Right renal cortex interstitium (tissue), 3 donors: ENCODE data around the gene AADACL4. TPM values are rescaled to one million over a fixed set of nuclear protein-coding genes. Genes with fewer than 3 reads are reported as not detected.
A peak's percentile ranks its signal among the peaks of the same experiment; 100 is the strongest.

Experiments used
- DNase-seq, 3 donors: peaks; one replicate each; pipeline ENCODE4 v3.0.0-alpha.2; 2013; ENCODE audit warnings: low read depth in 3 of 3, low spot score in 2 of 3
- polyA plus RNA-seq, 3 donors: library from polyadenylated mRNA; unstranded; fragments of 120-200 nt; gene quantifications; one replicate each; pipeline ENCODE4 v1.2.1, GENCODE V29; 2013; ENCODE audit not compliant: insufficient read length in 3 of 3

The AADACL4 gene
- polyA plus RNA-seq, 3 donors: 1.4 to 1.7 (median 1.7) TPM

- no peak for DNase-seq
Measured at GRCh38 chr1:12610305-12610935, 33.5 kb upstream of the AADACL4 start.

DNA sequence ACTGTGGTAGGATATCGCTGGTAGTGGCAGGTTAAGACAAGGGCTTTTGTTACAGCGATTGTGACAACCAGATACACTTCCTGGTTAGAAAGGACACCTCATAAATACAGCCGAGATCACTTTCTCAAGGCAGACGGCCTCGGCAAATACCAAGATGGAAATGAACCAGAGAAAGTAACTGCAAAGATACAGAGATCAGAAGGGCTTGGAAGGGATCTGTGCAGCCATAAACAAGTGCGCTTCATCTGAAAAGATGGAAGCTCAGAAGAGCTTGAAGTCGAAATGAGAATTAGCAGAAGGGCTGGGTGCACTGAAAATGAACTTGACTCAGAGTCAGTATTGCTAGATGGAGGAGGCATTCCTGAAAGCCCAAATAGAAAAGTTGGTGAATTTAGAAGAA, 32.9 kb upstream of the AADACL4 start:
- DNase-seq: no peak

- no peak for DNase-seq
Measured at GRCh38 chr1:12613180-12613579, 30.7 kb upstream of the AADACL4 start.

DNA sequence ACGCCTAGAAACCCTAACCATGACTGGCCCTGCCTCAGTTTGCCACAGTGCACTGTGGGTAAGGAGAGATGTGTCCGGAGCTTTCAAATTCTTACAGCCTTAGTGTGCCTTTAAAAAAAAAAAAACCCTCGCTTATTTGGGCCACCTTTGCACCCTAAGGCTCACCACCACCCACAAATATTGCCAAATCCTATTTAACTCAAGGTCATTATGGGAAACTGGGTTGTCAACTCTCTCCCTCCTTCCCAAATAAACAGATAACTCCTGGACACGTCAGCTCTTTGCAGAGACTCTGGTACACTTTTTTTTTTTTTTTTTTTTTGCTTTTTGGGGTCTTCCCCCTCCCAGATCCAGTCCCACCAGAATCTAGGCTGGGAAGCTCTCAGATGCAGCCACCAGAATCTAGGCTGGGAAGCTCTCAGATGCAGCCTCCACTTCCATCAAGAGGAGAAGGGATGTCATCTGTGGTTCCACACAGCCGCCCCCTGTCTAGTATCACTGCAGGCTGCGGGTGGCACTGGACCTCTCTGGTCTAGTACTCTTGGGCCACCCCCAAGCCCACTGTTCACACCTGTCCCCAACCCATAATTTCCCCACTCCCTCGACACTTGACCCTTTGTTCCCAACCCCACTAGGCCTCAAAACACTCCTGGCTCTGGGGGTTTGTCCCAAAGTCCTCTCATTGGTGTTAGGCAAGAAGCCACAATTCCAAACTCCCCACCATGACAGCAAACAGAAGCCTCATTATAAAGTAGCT, 29.3 kb upstream of the AADACL4 start:
- no peak for DNase-seq

- DNase-seq: no peak
Measured at GRCh38 chr1:12615159-12615864, 28.6 kb upstream of the AADACL4 start.

DNA sequence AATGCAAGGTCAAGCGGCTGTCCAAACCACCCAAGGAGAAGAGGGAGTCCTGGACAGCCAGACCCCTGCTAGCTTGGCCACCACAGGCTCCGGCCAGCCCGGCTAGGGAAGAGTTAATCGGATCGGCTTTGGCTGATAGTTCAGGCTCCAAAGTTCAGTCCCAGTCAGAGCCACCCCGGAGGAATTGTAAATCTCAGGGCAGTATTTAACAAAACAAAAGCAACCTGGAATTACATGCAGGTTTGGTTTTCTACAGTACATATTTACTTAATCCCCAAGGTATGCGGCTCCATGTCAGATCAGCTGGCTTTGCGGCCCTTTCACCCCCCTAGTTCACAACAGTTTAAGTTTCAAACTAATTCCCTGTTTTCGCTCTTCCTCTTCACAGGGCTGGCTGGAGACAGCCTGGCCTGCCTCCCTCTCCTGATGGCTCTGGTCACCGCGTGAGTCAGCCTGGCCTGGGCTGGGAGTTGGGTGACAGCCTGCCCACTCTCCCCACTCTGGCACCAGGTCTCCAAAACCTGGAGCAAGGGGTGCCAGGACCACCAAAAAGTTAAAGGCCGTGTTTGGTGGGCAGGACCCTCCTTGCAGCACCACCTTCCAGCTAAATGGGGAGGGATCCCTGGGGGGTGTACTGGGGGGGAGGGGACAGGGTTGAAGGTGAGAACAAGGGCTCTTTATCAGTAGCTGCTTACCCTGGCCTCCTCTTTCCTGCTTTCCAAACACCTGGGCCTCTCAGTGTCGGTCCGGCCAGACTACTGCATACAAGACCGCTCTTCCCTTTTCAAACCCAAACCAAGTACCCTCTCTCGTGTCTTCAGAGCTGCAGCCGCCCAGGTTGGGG, 27.8 kb upstream of the AADACL4 start:
- DNase-seq: no peak

DNA sequence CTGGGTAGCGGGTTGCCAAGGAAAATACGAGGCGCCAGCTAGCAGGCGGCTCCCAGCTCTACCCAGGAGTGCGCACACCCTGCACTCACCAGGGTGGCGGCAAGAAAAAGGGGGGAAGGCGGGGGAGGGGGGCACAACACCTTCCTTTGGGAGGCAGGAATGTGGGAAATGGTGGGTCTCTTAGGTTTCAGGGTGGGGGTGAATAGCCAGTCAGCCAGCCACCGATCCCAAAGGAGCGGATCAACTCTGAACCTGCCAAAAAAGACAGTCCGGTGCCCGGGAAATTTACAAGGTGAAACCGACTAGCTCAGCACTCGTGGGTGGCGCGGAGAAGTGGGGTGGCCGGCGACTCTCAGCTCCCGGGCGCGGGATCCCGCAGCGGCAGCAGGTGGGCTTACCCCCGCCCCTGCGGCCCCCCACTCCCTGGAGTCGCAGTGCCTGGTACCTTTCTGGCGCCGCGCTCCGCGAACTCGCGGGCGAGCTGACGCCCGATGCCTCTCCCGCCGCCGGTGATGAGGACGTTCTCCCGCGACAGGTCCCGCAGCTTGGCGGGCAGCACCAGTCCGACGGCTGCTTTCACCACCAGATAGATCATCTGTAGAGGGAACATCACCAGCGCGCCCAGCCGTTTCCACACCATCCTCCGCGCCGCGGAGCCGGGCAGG, 27.0 kb upstream of the AADACL4 start:
- no peak for DNase-seq

DNA sequence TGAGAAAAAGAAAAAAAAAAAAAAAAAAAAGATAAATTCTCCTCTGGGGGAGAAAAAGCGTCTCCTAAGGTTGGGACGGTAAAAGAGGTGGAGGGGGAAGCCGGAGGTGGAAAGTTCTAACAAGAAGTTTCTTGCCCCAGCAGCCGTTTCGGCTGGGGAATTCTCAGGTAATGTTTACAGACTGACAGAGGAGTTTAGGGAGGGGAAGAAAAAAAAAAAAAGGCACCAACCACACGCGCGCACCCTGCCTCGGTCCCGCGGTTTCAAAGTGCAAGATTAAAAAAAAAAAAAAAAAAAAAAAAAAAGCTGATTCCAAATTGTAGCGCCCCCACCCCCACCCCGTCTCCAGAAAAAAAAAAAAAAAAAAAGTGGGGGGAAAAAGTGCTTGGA, 26.4 kb upstream of the AADACL4 start:
- DNase-seq: no peak

- peak in 1 of 3 donors; percentile 81 for DNase-seq
Measured at GRCh38 chr1:12617901-12618660, 25.8 kb upstream of the AADACL4 start, which contains the start of gene DHRS3. TSS of gene DHRS3 (minus strand) at chr1:12618210. CDS start at chr1:12617348, 862 bp downstream.

- no peak for DNase-seq
Measured at GRCh38 chr1:12618661-12618964, 25.3 kb upstream of the AADACL4 start.

- DNase-seq: no peak
Measured at GRCh38 chr1:12618965-12619791, 24.7 kb upstream of the AADACL4 start.

GRCh38 chr1:12619792-12620487, 23.9 kb upstream of the AADACL4 start:
- DNase-seq: peak in 1 of 3 donors; percentile 73

GRCh38 chr1:12620488-12620865, 23.4 kb upstream of the AADACL4 start:
- no peak for DNase-seq

DNA sequence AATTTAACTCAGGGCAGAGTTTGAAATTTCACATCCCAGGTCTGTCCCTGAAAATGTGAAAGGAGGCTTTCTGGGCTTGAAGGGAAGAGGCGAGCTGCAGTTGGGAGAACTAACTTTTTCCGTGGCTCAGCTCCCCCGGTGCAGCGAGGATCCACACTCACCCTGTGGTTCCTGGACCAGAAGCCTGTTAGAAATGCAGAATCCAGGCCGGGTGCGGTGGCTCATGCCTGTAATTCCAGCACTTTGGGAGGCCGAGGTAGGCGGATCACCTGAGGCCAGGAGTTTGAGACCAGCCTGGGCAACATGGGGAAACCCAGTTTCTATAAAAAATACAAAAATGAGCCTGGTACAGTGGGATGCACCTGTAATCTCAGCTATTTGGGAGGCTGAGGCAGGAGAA, 23.0 kb upstream of the AADACL4 start:
- no peak for DNase-seq

DNA sequence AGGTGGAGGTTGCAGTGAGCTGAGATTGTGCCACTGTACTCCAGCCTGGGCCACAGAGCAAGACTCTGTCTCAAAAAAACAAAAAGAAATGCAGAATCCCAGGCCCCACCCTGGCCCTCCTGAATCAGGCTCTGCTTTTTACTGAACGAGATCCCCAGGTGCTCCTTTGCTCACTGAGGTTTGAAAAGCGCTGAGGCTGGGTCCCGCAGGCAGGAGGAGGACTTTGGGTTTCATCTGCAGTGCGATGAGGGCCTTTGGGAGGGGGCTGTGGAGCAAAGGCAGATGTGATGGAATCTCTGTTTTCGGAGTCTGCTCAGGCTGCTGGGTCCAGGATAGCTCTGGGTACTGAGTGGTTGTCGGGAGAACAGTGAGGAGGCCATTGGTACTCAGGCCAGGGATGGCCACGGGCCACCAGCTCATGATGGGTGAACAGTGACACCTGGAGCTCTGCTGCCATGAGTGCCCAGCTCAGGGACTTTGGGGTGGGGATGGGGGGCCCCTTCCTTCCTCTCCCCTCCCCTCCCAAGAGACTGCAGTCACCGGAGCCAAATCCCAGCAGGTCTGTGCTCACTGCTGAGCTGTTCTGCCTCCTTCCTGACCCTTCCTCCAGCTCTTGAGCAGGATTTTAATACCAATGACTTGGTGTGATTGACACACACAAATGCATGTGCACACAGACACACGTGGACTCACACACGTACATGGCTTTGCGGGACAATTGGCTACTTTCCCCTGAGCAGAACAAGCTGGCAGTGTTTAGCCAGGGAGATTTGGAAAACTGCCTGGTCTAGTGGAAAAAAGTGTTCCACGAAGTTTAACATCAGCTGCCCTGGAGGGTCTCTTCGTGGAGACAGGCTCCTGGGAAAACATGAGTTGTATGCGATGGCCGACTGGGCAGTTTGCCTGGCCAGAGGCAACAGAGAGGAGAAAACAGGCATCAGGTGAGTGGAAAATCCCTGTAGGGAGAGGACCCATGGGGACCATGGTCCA, 22.2 kb upstream of the AADACL4 start:
- no peak for DNase-seq

- no peak for DNase-seq
Measured at GRCh38 chr1:12622506-12622905, 21.4 kb upstream of the AADACL4 start.

DNA sequence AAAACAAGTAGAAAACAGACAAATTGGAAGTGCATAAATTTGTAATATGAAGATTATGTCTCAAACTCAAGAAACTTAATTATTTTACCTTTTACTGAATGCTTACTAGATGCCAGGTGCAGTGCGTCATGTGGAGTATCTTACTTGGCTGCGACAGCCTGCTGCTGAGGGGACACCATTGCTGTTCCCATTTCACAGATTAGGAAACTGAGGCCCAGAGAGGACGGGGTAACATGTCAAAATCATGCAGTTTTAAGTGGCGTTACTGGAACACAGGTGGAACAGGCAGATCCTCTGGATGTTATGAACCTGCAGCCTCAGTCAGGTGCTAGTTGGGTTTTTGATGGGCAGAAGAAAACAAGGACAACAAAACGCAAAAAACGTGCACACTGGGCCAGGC, 18.6 kb upstream of the AADACL4 start:
- no peak for DNase-seq
